ENCODE measurements around the gene GXYLT2.

GRCh38 chr3:72907731-72908620 lies 20.1 kb downstream of the GXYLT2 start:
- TF ChIP-seq POLR2AphosphoS5 (IDR thresholded peaks at IDR 0.05; ENCODE audit: low read depth, low read length) (no peak), TAF1 (IDR thresholded peaks at IDR 0.05; ENCODE audit: borderline replicate concordance, insufficient read depth, low read length) (no peak), REST (IDR thresholded peaks at IDR 0.05; ENCODE audit: insufficient read depth in 1 of 2, low read depth in 2 of 2, low read length in 2 of 2) (no peak), SIN3A (IDR thresholded peaks at IDR 0.05; ENCODE audit: borderline replicate concordance, insufficient read depth, low read length) (no peak), FOXP2 (optimal IDR thresholded peaks at IDR 0.05; ENCODE audit: borderline replicate concordance, extremely low read depth, extremely low read length, insufficient read depth) (no peak)
